HG03108 (cell line): Measurements from ENCODE around the gene NMUR1.

Experiments
- ATAC-seq: cut with Tn5 transposase; IDR thresholded peaks from one replicate; pipeline ENCODE4 v1.9.1; 2021; ENCODE audit warnings: moderate library complexity; ENCODE audit not compliant: unreplicated experiment

Gene NMUR1

GRCh38 chr2:231526341-231527090, 3.7 kb downstream of the NMUR1 start:
- ATAC-seq, result no peak

- ATAC-seq, result no peak
Measured at GRCh38 chr2:231525248-231526163, 4.7 kb downstream of the NMUR1 start.

DNA sequence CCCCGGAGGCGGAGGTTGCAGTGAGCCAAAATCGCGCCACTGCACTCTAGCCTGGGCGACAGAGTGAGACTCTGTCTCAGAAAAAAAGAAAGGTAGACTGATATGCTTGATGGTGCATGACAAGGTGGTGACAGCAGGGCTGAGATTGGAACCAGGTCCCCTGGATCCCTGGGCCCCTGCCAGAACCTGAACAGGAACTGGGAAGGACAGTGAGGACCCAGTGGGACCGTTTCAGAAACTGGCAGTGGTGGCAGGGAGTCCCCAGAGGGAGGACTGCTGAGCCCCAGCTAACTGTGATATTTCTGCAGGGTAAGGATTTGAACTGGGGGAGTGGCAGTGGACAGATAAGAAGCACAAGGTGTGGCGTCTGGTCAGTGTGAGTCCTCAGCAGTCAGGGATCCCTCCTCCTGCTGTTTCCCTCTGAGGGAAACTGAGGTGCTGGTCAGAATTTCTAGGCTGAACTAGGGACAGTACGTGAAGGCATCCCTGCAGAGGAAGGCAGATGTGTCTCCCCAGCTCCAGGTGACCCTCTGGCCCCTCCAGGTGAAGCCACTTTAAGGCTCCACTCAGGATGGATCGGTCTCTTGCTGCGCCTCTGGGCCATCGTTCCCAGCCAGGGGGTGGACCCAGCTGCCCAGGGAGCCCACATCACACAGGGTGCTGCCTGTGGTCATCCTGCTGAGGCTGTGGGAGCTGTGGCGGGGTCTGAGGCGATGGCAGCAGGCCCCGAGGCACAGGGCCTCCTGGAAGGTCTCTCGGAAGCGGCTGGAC, 5.6 kb downstream of the NMUR1 start:
- ATAC-seq, result no peak

DNA sequence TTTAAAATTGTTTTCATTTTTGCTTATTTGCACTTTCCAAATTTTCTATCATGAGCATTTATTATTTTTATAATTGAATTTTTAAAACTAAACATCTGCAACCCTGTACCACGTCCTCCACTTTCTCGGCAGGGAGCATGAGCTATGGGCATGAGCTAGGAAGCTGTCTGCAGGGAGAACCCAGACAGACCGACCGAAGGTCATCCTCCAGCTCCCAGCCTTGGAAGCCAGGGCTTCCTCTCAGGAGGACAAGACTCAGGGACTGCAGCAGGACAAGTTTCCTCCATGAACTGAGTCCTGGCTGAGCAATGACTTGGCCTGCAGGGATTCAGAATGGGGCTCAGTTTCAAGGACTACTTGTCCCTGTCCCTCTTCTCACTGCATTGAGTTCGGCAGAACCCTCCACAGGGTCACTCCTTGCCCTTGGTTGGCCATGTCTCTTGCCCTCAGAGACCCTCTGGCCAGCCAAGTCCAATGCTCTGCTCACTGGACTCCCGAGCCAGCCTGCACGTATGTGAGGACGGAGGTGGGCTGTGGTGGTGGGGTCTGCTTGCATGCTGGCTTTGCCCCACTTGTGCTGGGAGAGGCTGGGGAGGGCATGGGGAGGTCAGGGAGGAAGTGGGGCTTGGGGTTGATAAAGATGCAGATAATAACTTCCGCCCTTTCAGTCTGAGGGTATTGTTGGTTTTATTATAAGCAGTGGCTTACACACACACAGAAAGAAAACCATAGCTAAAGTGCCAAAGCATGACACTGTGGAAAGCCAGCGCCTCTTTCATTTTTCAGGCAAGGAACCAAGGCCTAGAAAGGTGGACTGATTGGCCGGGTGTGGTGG, 6.6 kb downstream of the NMUR1 start:
- ATAC-seq, result no peak

DNA sequence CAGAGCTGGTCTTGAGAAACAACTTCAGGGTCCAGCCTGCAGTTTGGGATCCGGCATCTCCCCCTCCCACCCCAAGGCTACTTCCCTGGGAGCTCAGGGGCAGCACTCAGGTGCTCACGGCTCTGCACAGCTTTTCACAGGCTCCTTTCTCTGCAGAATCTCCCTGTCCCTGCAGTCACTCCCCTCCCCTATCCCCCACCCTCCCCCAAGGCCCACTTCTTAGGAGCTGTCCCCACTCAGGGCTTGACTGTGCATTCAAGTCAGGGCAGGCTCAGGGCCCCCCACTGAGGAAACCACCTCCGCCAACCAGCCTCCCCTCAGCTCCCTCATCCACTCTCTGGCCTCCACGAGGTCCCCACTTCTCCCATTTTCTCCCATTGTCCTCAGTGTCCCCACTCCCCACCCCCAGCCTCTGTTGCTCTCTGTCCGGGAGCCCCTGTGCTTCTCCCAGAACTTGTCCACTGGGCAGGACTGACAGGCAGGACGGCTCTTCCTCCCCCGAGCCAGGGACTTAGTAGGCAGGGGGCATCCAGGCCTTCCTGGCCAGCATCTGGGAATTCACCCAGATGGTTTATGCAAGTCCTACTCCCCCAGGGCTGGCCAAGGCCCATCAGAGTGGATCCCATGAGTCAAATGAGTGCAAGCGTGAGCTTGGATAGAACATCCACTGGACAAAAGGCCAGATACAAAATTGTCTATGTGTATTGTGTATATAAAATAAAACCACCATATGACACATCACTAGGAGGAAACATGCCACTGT, 7.6 kb downstream of the NMUR1 start:
- ATAC-seq, result no peak

- ATAC-seq, result no peak
Measured at GRCh38 chr2:231521443-231521842, 8.8 kb downstream of the NMUR1 start.

DNA sequence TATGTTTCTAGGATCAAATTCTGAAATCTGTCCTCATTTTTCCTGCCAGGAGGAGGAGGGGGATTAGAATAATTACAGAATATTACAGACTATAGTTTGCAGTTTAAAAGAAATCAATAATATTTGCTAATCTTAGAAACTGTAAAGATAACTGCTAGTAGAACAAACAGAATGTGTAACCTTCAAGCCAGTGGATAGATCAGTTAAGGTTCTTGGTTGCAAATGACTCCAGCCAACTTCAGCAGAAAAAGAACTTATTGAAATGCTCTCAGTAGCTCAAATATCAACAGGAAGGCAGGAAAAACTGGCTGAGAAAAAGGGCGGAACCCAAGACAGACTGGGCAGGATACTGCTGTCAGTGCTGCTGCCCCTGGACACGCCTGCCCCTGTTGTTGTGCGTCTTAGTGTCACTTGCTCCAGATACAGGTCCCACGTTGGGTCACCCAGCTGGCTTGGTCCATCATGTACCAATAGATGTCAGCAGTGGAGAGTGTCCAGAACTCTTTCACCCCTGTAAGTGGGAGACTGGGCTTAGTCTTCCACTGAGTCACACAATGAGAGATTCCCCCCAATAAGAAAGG, 10.2 kb downstream of the NMUR1 start:
- ATAC-seq, result no peak

- no peak for ATAC-seq
Measured at GRCh38 chr2:231518771-231519170, 11.5 kb downstream of the NMUR1 start.

- no peak for ATAC-seq
Measured at GRCh38 chr2:231515603-231516002, 14.6 kb downstream of the NMUR1 start.

DNA sequence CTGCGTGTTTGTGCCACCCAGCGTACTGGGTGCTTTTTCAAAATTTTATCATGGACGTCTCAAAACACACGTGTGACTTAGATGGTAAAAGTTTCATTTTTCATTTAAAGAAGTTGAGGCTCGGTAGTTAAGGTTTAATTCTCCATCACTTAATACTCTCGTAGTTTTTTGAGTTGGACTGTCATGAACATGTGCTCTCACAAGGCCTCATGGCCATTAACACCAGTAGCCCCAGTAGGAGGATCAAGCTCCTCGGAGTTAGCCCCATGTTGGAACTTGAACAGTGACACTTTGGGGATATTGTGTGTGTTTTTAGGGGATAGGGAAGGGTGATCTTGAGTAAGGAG, 15.3 kb downstream of the NMUR1 start:
- ATAC-seq, result no peak

- ATAC-seq, result peak; percentile 98
Measured at GRCh38 chr2:231514225-231514950, 15.9 kb downstream of the NMUR1 start.

DNA sequence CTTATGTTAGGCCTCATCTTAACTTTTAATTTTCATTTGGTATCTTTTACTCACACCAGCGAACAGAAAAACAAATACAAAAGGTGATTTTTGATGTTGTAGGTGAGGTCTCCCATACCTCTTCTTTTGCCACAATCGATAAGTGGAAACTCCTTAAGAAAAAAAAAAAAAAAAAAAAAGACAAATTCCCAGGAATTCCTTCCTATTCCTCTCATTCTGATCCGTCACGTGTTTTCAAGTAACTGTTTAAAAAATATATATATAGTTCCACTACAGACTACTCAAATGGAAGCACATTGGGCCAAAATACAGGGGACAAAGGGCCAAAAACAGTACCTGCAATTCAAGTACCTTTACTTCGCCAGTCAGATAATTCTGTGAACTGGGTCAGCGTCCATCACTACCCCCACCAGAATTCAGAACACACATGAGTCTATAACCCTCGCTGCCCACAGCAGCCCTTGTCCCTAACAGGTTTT, 16.5 kb downstream of the NMUR1 start:
- ATAC-seq, result no peak

DNA sequence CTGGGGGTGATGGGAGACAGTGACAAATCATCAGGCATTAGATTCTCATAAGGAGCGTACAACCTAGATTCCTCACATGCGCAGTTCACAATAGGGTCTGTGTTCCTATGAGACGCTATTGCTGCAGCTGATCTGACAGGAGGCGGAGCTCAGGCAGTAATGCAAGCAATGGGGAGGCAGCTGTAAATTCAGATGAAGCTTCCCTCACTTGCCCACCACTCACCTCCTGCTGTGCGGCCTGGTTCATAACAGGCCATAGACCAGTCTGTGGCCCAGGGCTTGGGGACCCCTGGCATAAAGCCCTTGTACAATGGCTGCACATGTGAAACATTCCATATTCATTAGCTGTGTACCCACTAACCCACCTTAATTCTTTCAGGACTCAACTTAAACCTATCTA, 18.0 kb downstream of the NMUR1 start:
- ATAC-seq, result no peak

DNA sequence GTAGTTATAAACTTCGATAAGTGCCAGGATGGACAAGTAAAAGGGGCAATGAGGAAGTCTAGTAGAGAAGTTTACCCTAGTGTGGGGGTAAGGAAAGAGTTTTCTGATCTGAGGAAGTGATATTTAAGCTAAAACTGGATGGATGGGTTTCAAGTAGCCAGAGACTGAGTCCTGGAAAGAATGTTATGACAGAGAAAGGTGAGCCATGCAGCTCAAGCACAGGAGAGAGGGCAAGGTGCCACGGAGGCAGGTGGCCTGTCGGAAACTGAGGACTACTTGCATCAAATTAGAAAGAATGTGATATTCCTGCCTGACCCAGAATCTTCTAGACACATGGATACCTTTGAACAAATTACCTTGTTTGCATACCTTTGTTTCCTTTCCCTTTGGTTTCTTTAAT, 26.5 kb downstream of the NMUR1 start:
- ATAC-seq, result no peak

GRCh38 chr2:231502596-231502995, 27.6 kb downstream of the NMUR1 start:
- ATAC-seq, result no peak

GRCh38 chr2:231497651-231498050, 32.6 kb downstream of the NMUR1 start:
- no peak for ATAC-seq

DNA sequence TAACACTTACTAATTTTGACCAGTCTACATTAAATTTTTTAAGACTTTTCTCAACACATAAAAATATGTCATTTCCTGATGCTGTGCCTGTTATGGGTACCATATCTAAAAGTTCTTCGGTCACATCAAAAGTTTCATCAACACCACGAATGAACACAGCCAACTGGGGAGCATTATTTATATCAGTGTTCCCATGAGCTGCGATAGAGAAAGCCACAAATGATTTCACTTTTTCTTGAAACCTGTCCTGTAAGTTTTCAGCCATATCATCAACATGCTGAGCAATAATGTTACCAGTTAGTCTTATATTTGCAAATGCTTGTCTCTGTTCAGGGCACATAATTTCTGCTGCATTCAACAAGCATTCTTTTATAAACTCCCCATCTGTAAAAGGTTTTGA, 35.6 kb downstream of the NMUR1 start:
- ATAC-seq, result no peak

GRCh38 chr2:231490801-231491200, 39.4 kb downstream of the NMUR1 start:
- ATAC-seq, result no peak

DNA sequence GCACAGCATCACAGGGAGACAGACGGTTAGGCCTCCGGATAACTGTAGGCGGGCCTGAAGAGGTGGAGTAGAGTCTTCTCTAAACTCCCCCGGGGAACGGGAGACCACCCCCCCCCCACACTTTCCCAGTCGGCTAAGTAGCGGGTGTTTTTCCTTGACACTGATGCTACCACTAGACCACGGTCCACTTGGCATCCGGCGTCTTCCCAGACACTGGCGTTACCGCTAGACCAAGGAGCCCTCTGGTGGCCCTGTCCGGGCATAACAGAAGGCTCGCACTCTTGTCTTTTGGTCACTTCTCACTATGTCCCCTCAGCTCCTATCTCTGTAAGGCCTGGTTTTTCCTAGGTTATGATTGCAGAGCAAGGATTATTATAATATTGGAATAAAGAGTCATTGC, 40.3 kb downstream of the NMUR1 start:
- ATAC-seq, result no peak
